Vagina (tissue), 2 donors: Measurements from ENCODE around the gene CDH4.

Source experiments
- POLR2A ChIP-seq, 2 donors: fragments of 450-650 bp; IDR thresholded peaks; one replicate each; pipeline ENCODE4 v1.6.1; 2017; ENCODE audit warnings: antibody characterized with exemption in 2 of 2, mild to moderate bottlenecking in 2 of 2, moderate library complexity in 2 of 2
- POLR2AphosphoS5 ChIP-seq, 2 donors: sonication (generic); formaldehyde crosslinking; IDR thresholded peaks; one replicate each; pipeline ENCODE4 v1.9.0; 2017; ENCODE audit warnings: antibody characterized with exemption in 2 of 2, mild to moderate bottlenecking in 2 of 2, low read depth in 1 of 2; ENCODE audit not compliant: insufficient read depth in 1 of 2
- TF ChIP-seq, protein P1 (sequence below), 3 experiments: fragments of 450-650 bp in 2 of 3; fragments of 200-600 bp in 1 of 3; sonication (generic) in 1 of 3; IDR thresholded peaks; one replicate each; pipeline ENCODE4 v1.5.1; 2017 to 2019; ENCODE audit warnings: antibody characterized with exemption in 3 of 3, mild to moderate bottlenecking in 2 of 3, moderate library complexity in 2 of 3

DNA sequence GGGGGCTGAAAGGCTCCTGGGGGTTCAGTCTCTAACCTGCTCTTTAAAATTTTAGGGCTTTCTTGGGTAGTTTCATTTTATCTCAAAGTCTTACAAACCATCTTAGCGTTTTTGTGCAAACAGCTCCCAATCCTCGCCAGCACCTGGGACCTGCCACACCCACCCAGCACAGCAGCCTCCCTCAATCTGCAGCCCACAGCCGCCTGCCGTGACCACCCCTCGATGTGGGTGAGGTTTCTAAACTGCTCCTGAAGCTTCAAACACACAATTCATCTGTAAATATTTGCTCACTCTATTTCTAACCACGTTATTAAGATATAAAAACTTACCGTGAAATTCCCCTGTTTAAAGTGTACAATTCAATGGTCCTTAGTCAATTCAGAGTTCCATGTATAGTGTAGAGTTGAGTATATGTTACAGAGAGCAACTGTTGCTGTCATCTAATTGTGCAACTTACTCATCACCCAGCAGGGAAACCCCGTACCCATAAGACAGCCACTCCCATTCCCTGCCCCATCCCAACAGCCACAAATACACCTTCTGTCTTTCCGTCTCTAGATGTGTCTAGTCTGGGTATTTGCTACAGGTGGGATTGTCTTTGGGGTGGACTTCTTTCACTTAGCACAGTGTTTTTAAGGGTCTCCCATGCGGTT, 432.6 kb downstream of the CDH4 start:
- TF ChIP-seq POLR2A (IDR thresholded peaks at IDR 0.05) (no peak), POLR2AphosphoS5 (IDR thresholded peaks at IDR 0.05; ENCODE audit: insufficient read depth in 1 of 2, low read depth in 1 of 2) (no peak)
- TF ChIP-seq, protein P1, sequence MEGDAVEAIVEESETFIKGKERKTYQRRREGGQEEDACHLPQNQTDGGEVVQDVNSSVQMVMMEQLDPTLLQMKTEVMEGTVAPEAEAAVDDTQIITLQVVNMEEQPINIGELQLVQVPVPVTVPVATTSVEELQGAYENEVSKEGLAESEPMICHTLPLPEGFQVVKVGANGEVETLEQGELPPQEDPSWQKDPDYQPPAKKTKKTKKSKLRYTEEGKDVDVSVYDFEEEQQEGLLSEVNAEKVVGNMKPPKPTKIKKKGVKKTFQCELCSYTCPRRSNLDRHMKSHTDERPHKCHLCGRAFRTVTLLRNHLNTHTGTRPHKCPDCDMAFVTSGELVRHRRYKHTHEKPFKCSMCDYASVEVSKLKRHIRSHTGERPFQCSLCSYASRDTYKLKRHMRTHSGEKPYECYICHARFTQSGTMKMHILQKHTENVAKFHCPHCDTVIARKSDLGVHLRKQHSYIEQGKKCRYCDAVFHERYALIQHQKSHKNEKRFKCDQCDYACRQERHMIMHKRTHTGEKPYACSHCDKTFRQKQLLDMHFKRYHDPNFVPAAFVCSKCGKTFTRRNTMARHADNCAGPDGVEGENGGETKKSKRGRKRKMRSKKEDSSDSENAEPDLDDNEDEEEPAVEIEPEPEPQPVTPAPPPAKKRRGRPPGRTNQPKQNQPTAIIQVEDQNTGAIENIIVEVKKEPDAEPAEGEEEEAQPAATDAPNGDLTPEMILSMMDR (IDR thresholded peaks at IDR 0.05), result no peak
